T-helper 17 cell (primary cell): ENCODE results near the gene MRPS27. TPM values are rescaled to one million over a fixed set of nuclear protein-coding genes. Genes with fewer than 3 reads are reported as not detected.
A peak's percentile ranks its signal among the peaks of the same experiment; 100 is the strongest.

Experiments
- ATAC-seq: fragments of 150-1000 bp; cut with Tn5 transposase; 2 replicates; pipeline ENCODE4 v1.10.0; 2021; ENCODE audit warnings: mild to moderate bottlenecking, moderate library complexity
- DNase-seq, 3 donors: peaks; one replicate each; pipeline versions ENCODE4 v3.0.0 to v3.0.0-alpha.2; 2020 to 2021
- H3K9me3 ChIP-seq: one replicate; pipeline ENCODE4 v1.7.0; 2013; ENCODE audit warnings: low read length, mild to moderate bottlenecking; ENCODE audit not compliant: control insufficient read depth, poor library complexity, severe bottlenecking
- H3K27ac Mint-ChIP-seq: one replicate; pipeline ENCODE4 v1.8.0; 2022; ENCODE audit warnings: mild to moderate bottlenecking, moderate library complexity, mixed read lengths
- H3K27me3 Mint-ChIP-seq: one replicate; pipeline ENCODE4 v1.8.0; 2022; ENCODE audit warnings: mixed read lengths
- H3K36me3 Mint-ChIP-seq: one replicate; pipeline ENCODE4 v1.8.0; 2022; ENCODE audit warnings: low read depth, mixed read lengths
- H3K4me1 Mint-ChIP-seq: one replicate; pipeline ENCODE4 v1.8.0; 2022; ENCODE audit warnings: mild to moderate bottlenecking, mixed read lengths
- H3K4me3 Mint-ChIP-seq: one replicate; pipeline ENCODE4 v1.8.0; 2022; ENCODE audit warnings: mild to moderate bottlenecking, moderate library complexity, mixed read lengths
- total RNA-seq, 4 donors: library from RNA in 2 of 4; stranded (reverse) in 2 of 4; gene quantifications; one replicate each; pipeline ENCODE4 v1.2.3 and lab custom pipeline; 2022 to 2026

MRPS27 gene
- total RNA-seq, 2 donors from 2014 or later: 37.8 to 39.3 TPM

- no peaks in the 10 kb centered on the region for H3K9me3 ChIP-seq
- H3K36me3 Mint-ChIP-seq: peaks cover 16% of the 10 kb centered on the region
Observed at GRCh38 chr5:72223371-72223770, 96.7 kb downstream of the MRPS27 start.

GRCh38 chr5:72222521-72222920 lies 97.5 kb downstream of the MRPS27 start:
- H3K36me3 Mint-ChIP-seq: peaks cover 17% of the 10 kb centered on the region
- H3K27ac Mint-ChIP-seq: no peak overlapping the region
- H3K9me3 ChIP-seq: no peaks in the 10 kb centered on the region
- H3K4me3 Mint-ChIP-seq: no peak overlapping the region
- no peaks in the 10 kb centered on the region for H3K27me3 Mint-ChIP-seq
- no peaks in the 10 kb centered on the region for H3K4me1 Mint-ChIP-seq
- no peak for ATAC-seq
- DNase-seq: no peak

More at GRCh38 chr5:72223371-72223770, 96.7 kb downstream of the MRPS27 start:
- DNase-seq (no peak), ATAC-seq (no peak)
- no peaks in the 10 kb centered on the region for H3K27me3 Mint-ChIP-seq
- no peak overlapping the region for H3K4me3 Mint-ChIP-seq
- no peak overlapping the region for H3K27ac Mint-ChIP-seq
- peaks cover 2% of the 10 kb centered on the region for H3K4me1 Mint-ChIP-seq

- H3K27me3 Mint-ChIP-seq: no peaks in the 10 kb centered on the region
- no peak overlapping the region for H3K4me3 Mint-ChIP-seq
- DNase-seq: no peak
- H3K36me3 Mint-ChIP-seq: peaks cover 22% of the 10 kb centered on the region
- no peak overlapping the region for H3K27ac Mint-ChIP-seq
- no peaks in the 10 kb centered on the region for H3K4me1 Mint-ChIP-seq
- no peak for ATAC-seq
- no peaks in the 10 kb centered on the region for H3K9me3 ChIP-seq
Observed at GRCh38 chr5:72221541-72221940, 98.5 kb downstream of the MRPS27 start.

GRCh38 chr5:72221099-72221498 lies 98.9 kb downstream of the MRPS27 start:
- no peak overlapping the region for H3K4me3 Mint-ChIP-seq
- peaks cover 22% of the 10 kb centered on the region for H3K36me3 Mint-ChIP-seq
- no peaks in the 10 kb centered on the region for H3K27me3 Mint-ChIP-seq
- H3K9me3 ChIP-seq: no peaks in the 10 kb centered on the region
- H3K27ac Mint-ChIP-seq: no peak overlapping the region
- DNase-seq: no peak
- no peaks in the 10 kb centered on the region for H3K4me1 Mint-ChIP-seq
- no peak for ATAC-seq

- peak overlapping the region; percentile 22 for H3K4me3 Mint-ChIP-seq
- H3K4me1 Mint-ChIP-seq: no peaks in the 10 kb centered on the region
- no peak for ATAC-seq
- H3K27me3 Mint-ChIP-seq: no peaks in the 10 kb centered on the region
- no peak for DNase-seq
- H3K9me3 ChIP-seq: peaks cover 3% of the 10 kb centered on the region
- no peak overlapping the region for H3K27ac Mint-ChIP-seq
- peaks cover 15% of the 10 kb centered on the region for H3K36me3 Mint-ChIP-seq
Observed at GRCh38 chr5:72216756-72217155, 103.3 kb downstream of the MRPS27 start.

- Mint-ChIP-seq H3K27ac (no peak overlapping the region), H3K4me3 (no peak overlapping the region), H3K36me3 (peaks cover 16% of the 10 kb centered on the region), H3K4me1 (peaks cover 2% of the 10 kb centered on the region), H3K27me3 (no peaks in the 10 kb centered on the region)
- ATAC-seq (no peak), DNase-seq (no peak)
- H3K9me3 ChIP-seq: peaks cover 3% of the 10 kb centered on the region
Observed at GRCh38 chr5:72214168-72214567, 105.9 kb downstream of the MRPS27 start.

GRCh38 chr5:72213482-72213881 lies 106.6 kb downstream of the MRPS27 start:
- Mint-ChIP-seq H3K4me3 (no peak overlapping the region), H3K4me1 (peaks cover 2% of the 10 kb centered on the region), H3K36me3 (peaks cover 12% of the 10 kb centered on the region), H3K27ac (no peak overlapping the region), H3K27me3 (no peaks in the 10 kb centered on the region)
- ATAC-seq: no peak
- peaks cover 3% of the 10 kb centered on the region for H3K9me3 ChIP-seq
- DNase-seq: no peak

- no peaks in the 10 kb centered on the region for H3K27me3 Mint-ChIP-seq
- no peak for DNase-seq
- peaks cover 2% of the 10 kb centered on the region for H3K4me1 Mint-ChIP-seq
- no peak overlapping the region for H3K27ac Mint-ChIP-seq
- peaks cover 3% of the 10 kb centered on the region for H3K9me3 ChIP-seq
- no peak for ATAC-seq
- peaks cover 3% of the 10 kb centered on the region for H3K36me3 Mint-ChIP-seq
- H3K4me3 Mint-ChIP-seq: no peak overlapping the region
Observed at GRCh38 chr5:72212171-72212570, 107.9 kb downstream of the MRPS27 start.

GRCh38 chr5:72210888-72211678 lies 109.0 kb downstream of the MRPS27 start:
- ATAC-seq (no peak), DNase-seq (no peak)
- peaks cover 3% of the 10 kb centered on the region for H3K9me3 ChIP-seq
- H3K27ac Mint-ChIP-seq: no peak overlapping the region
- H3K27me3 Mint-ChIP-seq: no peaks in the 10 kb centered on the region
- peaks cover 2% of the 10 kb centered on the region for H3K4me1 Mint-ChIP-seq
- no peak overlapping the region for H3K4me3 Mint-ChIP-seq
- H3K36me3 Mint-ChIP-seq: peaks cover 2% of the 10 kb centered on the region

GRCh38 chr5:72209147-72210115 lies 110.6 kb downstream of the MRPS27 start:
- Mint-ChIP-seq H3K27me3 (no peaks in the 10 kb centered on the region), H3K36me3 (peaks cover 2% of the 10 kb centered on the region), H3K27ac (no peak overlapping the region), H3K4me1 (peaks cover 2% of the 10 kb centered on the region), H3K4me3 (no peak overlapping the region)
- DNase-seq (no peak), ATAC-seq (no peak)
- H3K9me3 ChIP-seq: no peaks in the 10 kb centered on the region

GRCh38 chr5:72208324-72208926 lies 111.6 kb downstream of the MRPS27 start:
- Mint-ChIP-seq H3K27ac (no peak overlapping the region), H3K36me3 (peaks cover 2% of the 10 kb centered on the region), H3K27me3 (no peaks in the 10 kb centered on the region), H3K4me3 (no peak overlapping the region), H3K4me1 (peaks cover 2% of the 10 kb centered on the region)
- DNase-seq (no peak), ATAC-seq (no peak)
- H3K9me3 ChIP-seq: no peaks in the 10 kb centered on the region

GRCh38 chr5:72206994-72207393 lies 113.0 kb downstream of the MRPS27 start:
- ATAC-seq (no peak), DNase-seq (no peak)
- H3K4me1 Mint-ChIP-seq: peaks cover 2% of the 10 kb centered on the region
- no peak overlapping the region for H3K27ac Mint-ChIP-seq
- H3K9me3 ChIP-seq: no peaks in the 10 kb centered on the region
- H3K4me3 Mint-ChIP-seq: no peak overlapping the region
- H3K27me3 Mint-ChIP-seq: no peaks in the 10 kb centered on the region
- peaks cover 2% of the 10 kb centered on the region for H3K36me3 Mint-ChIP-seq

- Mint-ChIP-seq H3K36me3 (peaks cover 2% of the 10 kb centered on the region), H3K27me3 (no peaks in the 10 kb centered on the region), H3K4me1 (peaks cover 2% of the 10 kb centered on the region), H3K27ac (no peak overlapping the region), H3K4me3 (no peak overlapping the region)
- ATAC-seq: no peak
- DNase-seq: no peak
- H3K9me3 ChIP-seq: no peaks in the 10 kb centered on the region
Observed at GRCh38 chr5:72206160-72206559, 113.9 kb downstream of the MRPS27 start.
